ENCODE results near the gene GJE1.
"Not testable (repeated sequence)": the region's sequence is repeated elsewhere in the genome, so short reads cannot be mapped to it uniquely, and the experiment has no call there.

GJE1 gene, protein sequence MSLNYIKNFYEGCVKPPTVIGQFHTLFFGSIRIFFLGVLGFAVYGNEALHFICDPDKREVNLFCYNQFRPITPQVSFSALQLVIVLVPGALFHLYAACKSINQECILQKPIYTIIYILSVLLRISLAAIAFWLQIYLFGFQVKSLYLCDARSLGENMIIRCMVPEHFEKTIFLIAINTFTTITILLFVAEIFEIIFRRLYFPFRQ

GRCh38 chr6:142132625-142133024, at the start of gene GJE1:
TSS of gene GJE1 (plus strand) at chr6:142132925. CDS start at chr6:142133159, 234 bp downstream.
- no peak for TF ChIP-seq EZH2 (IDR thresholded peaks at IDR 0.05; ENCODE audit: borderline replicate concordance, low read length)
- TF ChIP-seq, protein P1, sequence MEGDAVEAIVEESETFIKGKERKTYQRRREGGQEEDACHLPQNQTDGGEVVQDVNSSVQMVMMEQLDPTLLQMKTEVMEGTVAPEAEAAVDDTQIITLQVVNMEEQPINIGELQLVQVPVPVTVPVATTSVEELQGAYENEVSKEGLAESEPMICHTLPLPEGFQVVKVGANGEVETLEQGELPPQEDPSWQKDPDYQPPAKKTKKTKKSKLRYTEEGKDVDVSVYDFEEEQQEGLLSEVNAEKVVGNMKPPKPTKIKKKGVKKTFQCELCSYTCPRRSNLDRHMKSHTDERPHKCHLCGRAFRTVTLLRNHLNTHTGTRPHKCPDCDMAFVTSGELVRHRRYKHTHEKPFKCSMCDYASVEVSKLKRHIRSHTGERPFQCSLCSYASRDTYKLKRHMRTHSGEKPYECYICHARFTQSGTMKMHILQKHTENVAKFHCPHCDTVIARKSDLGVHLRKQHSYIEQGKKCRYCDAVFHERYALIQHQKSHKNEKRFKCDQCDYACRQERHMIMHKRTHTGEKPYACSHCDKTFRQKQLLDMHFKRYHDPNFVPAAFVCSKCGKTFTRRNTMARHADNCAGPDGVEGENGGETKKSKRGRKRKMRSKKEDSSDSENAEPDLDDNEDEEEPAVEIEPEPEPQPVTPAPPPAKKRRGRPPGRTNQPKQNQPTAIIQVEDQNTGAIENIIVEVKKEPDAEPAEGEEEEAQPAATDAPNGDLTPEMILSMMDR (IDR thresholded peaks at IDR 0.05; ENCODE audit: low read length): no peak
- no peak within 1 kb of the TSS for H3K27ac ChIP-seq (ENCODE audit: low read depth, low read length, poor library complexity, severe bottlenecking)
- no peak within 1 kb of the TSS for H3K4me2 ChIP-seq (ENCODE audit: low read length)
- no peak within 1 kb of the TSS for H3K4me3 ChIP-seq (ENCODE audit: low read depth, low read length, poor library complexity, severe bottlenecking)
- H3K36me3 ChIP-seq (ENCODE audit: insufficient read depth, low read length): no peaks in the 10 kb centered on the region
- H3K9me3 ChIP-seq (ENCODE audit: low read length): no peaks in the 10 kb centered on the region
- no peak within 1 kb of the TSS for H2AFZ ChIP-seq (ENCODE audit: low read length)
- H3K4me1 ChIP-seq (ENCODE audit: insufficient read depth, low read length, severe bottlenecking): no peaks in the 10 kb centered on the region
- no peaks in the 10 kb centered on the region for H3K9me2 ChIP-seq (ENCODE audit: low read depth, low read length)
- H3K9ac ChIP-seq (ENCODE audit: low read length): no peak within 1 kb of the TSS
- H4K20me1 ChIP-seq (ENCODE audit: insufficient read depth, low read length): no peaks in the 10 kb centered on the region
- no peaks in the 10 kb centered on the region for H3F3A ChIP-seq (ENCODE audit: insufficient read depth, low read length)
- H3K79me2 ChIP-seq (ENCODE audit: insufficient read depth, low read length): no peaks in the 10 kb centered on the region
- no peaks in the 10 kb centered on the region for H3K27me3 ChIP-seq (ENCODE audit: insufficient read depth, low read length)

GRCh38 chr6:142087950-142088857, 44.5 kb upstream of the GJE1 start:
- Histone ChIP-seq H3K4me2 (ENCODE audit: low read length) (no peak overlapping the region), H3K79me2 (ENCODE audit: insufficient read depth, low read length) (no peaks in the 10 kb centered on the region), H3K9ac (ENCODE audit: low read length) (no peak overlapping the region), H3K36me3 (ENCODE audit: insufficient read depth, low read length) (no peaks in the 10 kb centered on the region), H3K4me3 (ENCODE audit: low read depth, low read length, poor library complexity, severe bottlenecking) (no peak overlapping the region), H4K20me1 (ENCODE audit: insufficient read depth, low read length) (no peaks in the 10 kb centered on the region), H3K4me1 (ENCODE audit: insufficient read depth, low read length, severe bottlenecking) (no peaks in the 10 kb centered on the region), H3F3A (ENCODE audit: insufficient read depth, low read length) (no peaks in the 10 kb centered on the region), H3K27me3 (ENCODE audit: insufficient read depth, low read length) (no peaks in the 10 kb centered on the region), H3K27ac (ENCODE audit: low read depth, low read length, poor library complexity, severe bottlenecking) (no peak overlapping the region), H2AFZ (ENCODE audit: low read length) (no peak overlapping the region), H3K9me2 (ENCODE audit: low read depth, low read length) (no peaks in the 10 kb centered on the region), H3K9me3 (ENCODE audit: low read length) (no peaks in the 10 kb centered on the region)
- TF ChIP-seq, protein P1 (IDR thresholded peaks at IDR 0.05; ENCODE audit: low read length): no peak
- no peak for TF ChIP-seq EZH2 (IDR thresholded peaks at IDR 0.05; ENCODE audit: borderline replicate concordance, low read length)

DNA sequence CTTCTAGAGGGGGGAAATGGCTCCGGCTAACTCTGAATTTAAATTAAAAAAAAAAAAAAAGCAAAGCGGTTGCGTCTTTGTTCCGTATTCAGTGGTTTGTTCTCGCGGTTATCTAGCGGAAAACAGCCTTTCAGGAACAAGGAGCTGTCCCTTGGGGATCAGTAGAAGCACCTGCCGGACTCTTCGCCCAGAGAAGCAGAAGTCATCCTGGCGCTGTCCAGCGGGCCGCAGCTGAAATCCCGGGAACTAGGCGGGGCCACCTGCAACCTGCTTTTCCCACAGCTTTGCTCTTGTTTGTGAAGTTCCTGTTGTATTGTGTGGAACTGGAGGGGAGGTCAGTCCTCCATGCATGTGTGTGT, 43.9 kb upstream of the GJE1 start:
- Histone ChIP-seq H3K79me2 (ENCODE audit: insufficient read depth, low read length) (no peaks in the 10 kb centered on the region), H3K36me3 (ENCODE audit: insufficient read depth, low read length) (no peaks in the 10 kb centered on the region), H3K27me3 (ENCODE audit: insufficient read depth, low read length) (no peaks in the 10 kb centered on the region), H3K27ac (ENCODE audit: low read depth, low read length, poor library complexity, severe bottlenecking) (no peak overlapping the region), H3F3A (ENCODE audit: insufficient read depth, low read length) (no peaks in the 10 kb centered on the region), H3K9me2 (ENCODE audit: low read depth, low read length) (no peaks in the 10 kb centered on the region), H3K4me3 (ENCODE audit: low read depth, low read length, poor library complexity, severe bottlenecking) (no peak overlapping the region), H3K9me3 (ENCODE audit: low read length) (no peaks in the 10 kb centered on the region), H3K4me2 (ENCODE audit: low read length) (no peak overlapping the region), H3K9ac (ENCODE audit: low read length) (no peak overlapping the region), H2AFZ (ENCODE audit: low read length) (no peak overlapping the region), H3K4me1 (ENCODE audit: insufficient read depth, low read length, severe bottlenecking) (no peaks in the 10 kb centered on the region), H4K20me1 (ENCODE audit: insufficient read depth, low read length) (no peaks in the 10 kb centered on the region)
- no peak for TF ChIP-seq EZH2 (IDR thresholded peaks at IDR 0.05; ENCODE audit: borderline replicate concordance, low read length)
- TF ChIP-seq, protein P1 (IDR thresholded peaks at IDR 0.05; ENCODE audit: low read length): no peak

GRCh38 chr6:142104820-142105219, 27.9 kb upstream of the GJE1 start:
- H3K4me3 ChIP-seq (ENCODE audit: low read depth, low read length, poor library complexity, severe bottlenecking); H3K9me2 ChIP-seq (ENCODE audit: low read depth, low read length); H3K4me1 ChIP-seq (ENCODE audit: insufficient read depth, low read length, severe bottlenecking); H2AFZ ChIP-seq (ENCODE audit: low read length); H3K27me3 ChIP-seq (ENCODE audit: insufficient read depth, low read length); H3K79me2 ChIP-seq (ENCODE audit: insufficient read depth, low read length); H3F3A ChIP-seq (ENCODE audit: insufficient read depth, low read length); H4K20me1 ChIP-seq (ENCODE audit: insufficient read depth, low read length); H3K9ac ChIP-seq (ENCODE audit: low read length); H3K4me2 ChIP-seq (ENCODE audit: low read length); H3K36me3 ChIP-seq (ENCODE audit: insufficient read depth, low read length); H3K27ac ChIP-seq (ENCODE audit: low read depth, low read length, poor library complexity, severe bottlenecking); H3K9me3 ChIP-seq (ENCODE audit: low read length): not testable (repeated sequence)

DNA sequence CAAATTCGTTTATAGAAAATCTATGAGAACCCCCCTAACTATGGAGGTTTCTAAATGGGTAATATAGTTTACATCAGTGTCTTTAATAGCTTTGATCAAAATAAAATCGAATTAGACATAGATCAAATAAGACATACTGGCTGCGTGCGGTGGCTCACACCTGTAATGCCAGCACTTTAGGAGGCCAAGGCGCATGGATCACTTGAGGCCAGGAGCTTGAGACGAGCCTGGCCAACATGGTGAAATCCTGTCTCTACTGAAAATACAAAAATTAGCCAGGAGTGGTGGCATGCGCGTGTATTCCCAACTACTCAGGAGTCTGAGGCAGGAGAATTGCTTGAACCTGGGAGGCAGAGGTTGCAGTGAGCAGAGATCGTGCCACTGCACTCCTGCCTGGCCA, 21.9 kb upstream of the GJE1 start:
- H3K27ac ChIP-seq (ENCODE audit: low read depth, low read length, poor library complexity, severe bottlenecking); H3K9me3 ChIP-seq (ENCODE audit: low read length); H3K36me3 ChIP-seq (ENCODE audit: insufficient read depth, low read length); H3K4me2 ChIP-seq (ENCODE audit: low read length); H2AFZ ChIP-seq (ENCODE audit: low read length); H3K9ac ChIP-seq (ENCODE audit: low read length); H3K9me2 ChIP-seq (ENCODE audit: low read depth, low read length); H4K20me1 ChIP-seq (ENCODE audit: insufficient read depth, low read length); H3F3A ChIP-seq (ENCODE audit: insufficient read depth, low read length); H3K27me3 ChIP-seq (ENCODE audit: insufficient read depth, low read length); H3K4me1 ChIP-seq (ENCODE audit: insufficient read depth, low read length, severe bottlenecking); H3K4me3 ChIP-seq (ENCODE audit: low read depth, low read length, poor library complexity, severe bottlenecking); H3K79me2 ChIP-seq (ENCODE audit: insufficient read depth, low read length): not testable (repeated sequence)

All from OCI-LY1 (cell line).